Measurements from ENCODE around the gene ATR. TPM values are rescaled to one million over a fixed set of nuclear protein-coding genes. Genes with fewer than 3 reads are reported as not detected.

ATR gene
- total RNA-seq, 1 donor from 2014 or later, result 11.1 TPM

- ATAC-seq, result no peak
Measured at GRCh38 chr3:142534543-142534942, 44.0 kb downstream of the ATR start.

GRCh38 chr3:142530296-142530695 lies 48.2 kb downstream of the ATR start:
- no peak for ATAC-seq
- no peak for DNase-seq (ENCODE audit: low spot score)

More at GRCh38 chr3:142534543-142534942, 44.0 kb downstream of the ATR start:
- DNase-seq (ENCODE audit: low spot score), result no peak

GRCh38 chr3:142523921-142524566 lies 54.5 kb downstream of the ATR start:
- ATAC-seq, result no peak
- no peak for DNase-seq (ENCODE audit: low spot score)

- ATAC-seq (no peak), DNase-seq (ENCODE audit: low spot score) (no peak)
Measured at GRCh38 chr3:142509079-142509478, 69.5 kb downstream of the ATR start.

GRCh38 chr3:142507241-142507640 lies 71.3 kb downstream of the ATR start:
- ATAC-seq (no peak), DNase-seq (ENCODE audit: low spot score) (no peak)

- DNase-seq (ENCODE audit: low spot score) (no peak), ATAC-seq (no peak)
Measured at GRCh38 chr3:142502187-142502985, 76.1 kb downstream of the ATR start.

GRCh38 chr3:142501004-142501926 lies 77.3 kb downstream of the ATR start:
- ATAC-seq, result no peak

GRCh38 chr3:142500211-142500610 lies 78.3 kb downstream of the ATR start:
- DNase-seq (ENCODE audit: low spot score) (no peak), ATAC-seq (no peak)

More at GRCh38 chr3:142501004-142501926, 77.3 kb downstream of the ATR start:
- DNase-seq (ENCODE audit: low spot score), result no peak

- DNase-seq (ENCODE audit: low spot score), result no peak
- ATAC-seq, result no peak
Measured at GRCh38 chr3:142498397-142499180, 79.9 kb downstream of the ATR start.

- no peak for DNase-seq (ENCODE audit: low spot score)
- ATAC-seq, result no peak
Measured at GRCh38 chr3:142497729-142498128, 80.8 kb downstream of the ATR start.

GRCh38 chr3:142495103-142495502 lies 83.4 kb downstream of the ATR start:
- ATAC-seq, result no peak
- no peak for DNase-seq (ENCODE audit: low spot score)

GRCh38 chr3:142492184-142492583 lies 86.3 kb downstream of the ATR start:
- DNase-seq (ENCODE audit: low spot score) (no peak), ATAC-seq (no peak)

- DNase-seq (ENCODE audit: low spot score) (no peak), ATAC-seq (no peak)
Measured at GRCh38 chr3:142489572-142490323, 88.8 kb downstream of the ATR start.

- no peak for DNase-seq (ENCODE audit: low spot score)
- no peak for ATAC-seq
Measured at GRCh38 chr3:142484912-142485435, 93.6 kb downstream of the ATR start.

GRCh38 chr3:142481196-142481595 lies 97.3 kb downstream of the ATR start:
- DNase-seq (ENCODE audit: low spot score), result no peak
- no peak for ATAC-seq

GRCh38 chr3:142470826-142471225 lies 107.7 kb downstream of the ATR start:
- DNase-seq (ENCODE audit: low spot score) (no peak), ATAC-seq (no peak)

GRCh38 chr3:142468456-142468855 lies 110.1 kb downstream of the ATR start:
- ATAC-seq, result no peak
- no peak for DNase-seq (ENCODE audit: low spot score)

GRCh38 chr3:142467768-142468167 lies 110.8 kb downstream of the ATR start:
- ATAC-seq (no peak), DNase-seq (ENCODE audit: low spot score) (no peak)

- DNase-seq (ENCODE audit: low spot score) (no peak), ATAC-seq (no peak)
Measured at GRCh38 chr3:142460689-142461088, 117.8 kb downstream of the ATR start.

GRCh38 chr3:142459929-142460328 lies 118.6 kb downstream of the ATR start:
- ATAC-seq (peak; percentile 83), DNase-seq (ENCODE audit: low spot score) (no peak)
